Fibroblast of lung (primary cell): ENCODE measurements around the gene IL10. TPM values are rescaled to one million over a fixed set of nuclear protein-coding genes. Genes with fewer than 3 reads are reported as not detected.
A peak's percentile ranks its signal among the peaks of the same experiment; 100 is the strongest.

Experiments used
- DNase-seq, 2 donors: peaks; one replicate each; pipeline versions ENCODE4 v3.0.0 to v3.0.0-alpha.2; 2010; ENCODE audit warnings: low read depth in 2 of 2
- H2AFZ ChIP-seq: 2 replicates; pipeline ENCODE4 v1.5.1; 2012; ENCODE audit warnings: low read length, control low read depth, inconsistent platforms
- H3K27ac ChIP-seq: 2 replicates; pipeline ENCODE4 v1.5.1; 2011; ENCODE audit warnings: low read length, control low read depth; ENCODE audit not compliant: insufficient read depth
- H3K27me3 ChIP-seq: 2 replicates; pipeline ENCODE4 v1.5.1; 2011; ENCODE audit warnings: mild to moderate bottlenecking, low read length; ENCODE audit not compliant: control insufficient read depth, insufficient read depth
- H3K36me3 ChIP-seq: 2 replicates; pipeline ENCODE4 v1.5.1; 2011; ENCODE audit warnings: low read length; ENCODE audit not compliant: control insufficient read depth, insufficient read depth
- H3K4me1 ChIP-seq: 2 replicates; pipeline ENCODE4 v1.5.1; 2011; ENCODE audit warnings: low read length; ENCODE audit not compliant: control insufficient read depth, insufficient read depth; ENCODE audit errors: extremely low read depth
- H3K4me2 ChIP-seq: 2 replicates; pipeline ENCODE4 v1.5.1; 2011; ENCODE audit warnings: low read length, control low read depth; ENCODE audit not compliant: insufficient read depth; ENCODE audit errors: extremely low read depth
- H3K4me3 ChIP-seq, 4 experiments: fragments of 200-600 bp in 1 of 4; sonication (generic) in 1 of 4; replicated peaks in 1 of 4; 2 replicates each; pipeline ENCODE4 v1.5.1; 2011 to 2016; ENCODE audit warnings: low read length in 4 of 4, low read depth in 3 of 4, mild to moderate bottlenecking in 3 of 4, control low read depth in 2 of 4, inconsistent platforms in 1 of 4, mixed read lengths in 1 of 4; ENCODE audit not compliant: insufficient read depth in 1 of 4; ENCODE audit errors: control extremely low read depth in 1 of 4
- H3K79me2 ChIP-seq: 2 replicates; pipeline ENCODE4 v1.5.1; 2012; ENCODE audit warnings: mild to moderate bottlenecking, low read length, inconsistent platforms; ENCODE audit not compliant: control insufficient read depth, insufficient read depth
- H3K9ac ChIP-seq: 2 replicates; pipeline ENCODE4 v1.5.1; 2011; ENCODE audit warnings: mild to moderate bottlenecking, low read length, control low read depth; ENCODE audit not compliant: insufficient read depth
- H3K9me3 ChIP-seq: 2 replicates; pipeline ENCODE4 v1.5.1; 2012; ENCODE audit warnings: low read depth, low read length; ENCODE audit not compliant: control insufficient read depth, insufficient read depth
- H4K20me1 ChIP-seq: 2 replicates; pipeline ENCODE4 v1.5.1; 2011; ENCODE audit warnings: low read length; ENCODE audit not compliant: control insufficient read depth, insufficient read depth; ENCODE audit errors: extremely low read depth
- CTCF ChIP-seq, 2 donors: IDR thresholded peaks in 1 of 2; conservative IDR thresholded peaks in 1 of 2; 1 replicate in 1 of 2; 2 replicates in 1 of 2; pipeline ENCODE4 v1.5.1; 2011 to 2012; ENCODE audit warnings: low read length in 2 of 2, control low read depth in 1 of 2, inconsistent platforms in 1 of 2, low read depth in 1 of 2, mild to moderate bottlenecking in 1 of 2
- EZH2 ChIP-seq: IDR thresholded peaks from 2 replicates; pipeline ENCODE4 v1.5.1; 2012; ENCODE audit warnings: low read length, control low read depth, mild to moderate bottlenecking; ENCODE audit errors: missing control alignments
- polyA plus RNA-seq, 2 donors: library from polyadenylated mRNA; depleted of rRNA in 1 of 2; stranded (reverse) in 1 of 2; unstranded in 1 of 2; fragments of >200 nt; gene quantifications; 2 replicates each; pipeline ENCODE4 v1.2.1, GENCODE V29; 2011 to 2012; ENCODE audit warnings: missing spikeins in 1 of 2
- total RNA-seq: library from RNA; depleted of rRNA; stranded (reverse); fragments of >200 nt; gene quantifications from 2 replicates; pipeline ENCODE4 v1.2.1, GENCODE V29; 2014

Gene IL10
- total and polyA plus RNA-seq, 2 donors (not counting 1 experiment from before 2014, with no cell fraction given) = not detected

DNA sequence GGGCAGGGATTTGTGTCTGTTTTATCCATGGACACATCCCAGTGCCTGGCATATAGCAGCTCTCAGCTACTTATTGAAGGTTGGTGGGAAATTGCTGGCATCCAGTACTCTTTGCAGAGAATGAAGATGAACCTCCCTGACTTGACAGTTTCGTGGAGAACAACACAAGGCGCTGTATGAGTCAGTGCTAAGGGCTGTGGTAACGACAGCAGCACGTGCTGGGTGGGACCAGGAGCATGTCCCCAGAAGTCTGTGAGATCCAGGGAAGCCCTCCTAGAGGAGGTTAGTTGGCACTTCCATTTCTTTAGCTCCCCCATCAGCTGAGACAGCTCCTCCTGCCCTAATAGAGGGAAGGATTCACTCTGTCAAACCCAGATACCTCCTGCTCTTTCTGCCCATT lies 27.6 kb downstream of the IL10 start:
- Histone ChIP-seq H3K27ac (no peak overlapping the region), H3K9ac (no peak overlapping the region)
- DNase-seq = peak in 1 of 2 donors; percentile 14

DNA sequence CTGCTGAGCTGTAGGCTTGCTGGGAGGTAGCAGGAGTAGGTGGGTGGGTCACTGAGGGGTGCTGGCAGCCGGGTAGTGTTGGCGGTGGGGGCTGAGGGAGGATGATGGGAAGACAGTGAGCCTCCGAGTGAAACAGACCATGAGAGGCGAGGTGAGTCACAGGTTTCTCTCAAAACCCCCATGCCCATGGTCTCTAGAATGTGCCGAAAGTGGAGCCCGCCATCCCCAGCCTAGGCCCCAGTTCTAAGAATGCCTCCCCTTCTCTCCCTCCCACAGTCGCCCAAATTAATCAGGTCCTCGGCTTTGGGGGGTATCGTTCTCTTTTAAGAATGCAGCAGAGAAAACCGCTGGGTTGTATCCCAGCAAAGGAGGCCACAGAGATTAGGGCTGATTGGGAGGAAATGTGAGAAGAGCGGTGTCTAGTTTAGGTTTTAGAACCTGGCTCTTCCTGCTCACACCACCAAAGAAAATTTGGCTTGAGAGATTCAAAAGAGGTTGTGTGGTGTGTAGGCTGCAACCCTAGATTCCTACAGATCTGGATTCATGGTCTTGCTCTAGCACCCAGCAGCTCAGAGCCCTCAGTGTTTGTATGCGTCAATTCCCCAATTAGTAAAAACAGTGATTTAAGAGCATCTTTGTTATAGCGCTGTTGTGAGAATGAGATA lies 29.4 kb downstream of the IL10 start:
- TF ChIP-seq EZH2 = no peak
- Histone ChIP-seq H3K79me2 (no peaks in the 10 kb centered on the region), H4K20me1 (no peaks in the 10 kb centered on the region), H3K27me3 (no peaks in the 10 kb centered on the region), H3K4me1 (no peaks in the 10 kb centered on the region), H3K9me3 (no peaks in the 10 kb centered on the region), H3K4me3 (no peak overlapping the region), H3K4me2 (no peak overlapping the region), H3K27ac (no peak overlapping the region), H2AFZ (no peak overlapping the region), H3K36me3 (no peaks in the 10 kb centered on the region), H3K9ac (no peak overlapping the region)
- no peak for DNase-seq

More for the DNA sequence above, 27.6 kb downstream of the IL10 start:
- no peaks in the 10 kb centered on the region for H3K9me3 ChIP-seq
- H3K4me3 ChIP-seq = no peak overlapping the region
- TF ChIP-seq CTCF (conservative IDR thresholded peaks at IDR 0.05 in 1 of 2, IDR thresholded peaks at IDR 0.05 in 1 of 2; ENCODE audit: low read depth in 1 of 2, low read length in 2 of 2) = no peak
- no peak for TF ChIP-seq EZH2
- H3K4me2 ChIP-seq = no peak overlapping the region
- no peaks in the 10 kb centered on the region for H4K20me1 ChIP-seq
- H3K4me1 ChIP-seq = no peaks in the 10 kb centered on the region
- H3K36me3 ChIP-seq = no peaks in the 10 kb centered on the region
- H3K79me2 ChIP-seq = no peaks in the 10 kb centered on the region
- no peak overlapping the region for H2AFZ ChIP-seq
- no peaks in the 10 kb centered on the region for H3K27me3 ChIP-seq

GRCh38 chr1:206741142-206741701 lies 31.1 kb downstream of the IL10 start:
- H2AFZ ChIP-seq = no peak overlapping the region
- no peaks in the 10 kb centered on the region for H3K27me3 ChIP-seq
- no peaks in the 10 kb centered on the region for H3K36me3 ChIP-seq
- no peak overlapping the region for H3K4me2 ChIP-seq
- no peaks in the 10 kb centered on the region for H3K79me2 ChIP-seq
- TF ChIP-seq CTCF (conservative IDR thresholded peaks at IDR 0.05 in 1 of 2, IDR thresholded peaks at IDR 0.05 in 1 of 2; ENCODE audit: low read depth in 1 of 2, low read length in 2 of 2) (no peak), EZH2 (no peak)
- no peak overlapping the region for H3K27ac ChIP-seq
- no peaks in the 10 kb centered on the region for H4K20me1 ChIP-seq
- H3K9me3 ChIP-seq = no peaks in the 10 kb centered on the region
- no peak overlapping the region for H3K9ac ChIP-seq
- H3K4me3 ChIP-seq = no peak overlapping the region
- no peaks in the 10 kb centered on the region for H3K4me1 ChIP-seq
- DNase-seq = no peak
